GM23338 (cell line): ENCODE measurements around the gene PDE1A. TPM values are rescaled to one million over a fixed set of nuclear protein-coding genes. Genes with fewer than 3 reads are reported as not detected.

ENCODE experiments used
- ATAC-seq: fragments of 200-7000 bp; cut with Tn5 transposase; 3 replicates; pipeline ENCODE4 v1.9.1; 2020
- DNase-seq: peaks from one replicate; pipeline ENCODE4 v3.0.0-alpha.2; 2015; ENCODE audit warnings: low spot score
- H2AFZ ChIP-seq: fragments of 200-600 bp; sonication (generic); 2 replicates; pipeline ENCODE4 v1.8.0; 2016; ENCODE audit warnings: antibody characterized with exemption, mild to moderate bottlenecking, moderate library complexity
- H3F3A ChIP-seq: fragments of 200-600 bp; sonication (generic); replicated peaks from 2 replicates; pipeline ENCODE4 v1.8.0; 2017; ENCODE audit warnings: antibody characterized with exemption, mixed run types, low read depth
- H3K27ac ChIP-seq: fragments of 200-600 bp; sonication (generic); 2 replicates; pipeline ENCODE4 v1.6.1; 2016; ENCODE audit warnings: low read depth
- H3K27me3 ChIP-seq: fragments of 200-600 bp; sonication (generic); 2 replicates; pipeline ENCODE4 v1.8.0; 2016; ENCODE audit warnings: mild to moderate bottlenecking, mixed run types, moderate library complexity; ENCODE audit not compliant: insufficient read depth
- H3K36me3 ChIP-seq: fragments of 200-600 bp; sonication (generic); 2 replicates; pipeline ENCODE4 v1.8.0; 2016; ENCODE audit warnings: mild to moderate bottlenecking; ENCODE audit not compliant: insufficient read depth
- H3K4me1 ChIP-seq: fragments of 200-600 bp; sonication (generic); 2 replicates; pipeline ENCODE4 v1.8.0; 2016; ENCODE audit warnings: mild to moderate bottlenecking, moderate library complexity; ENCODE audit not compliant: insufficient read depth
- H3K4me2 ChIP-seq: fragments of 200-600 bp; sonication (generic); 2 replicates; pipeline ENCODE4 v1.7.1; 2017; ENCODE audit warnings: mixed run types
- H3K4me3 ChIP-seq: fragments of 200-600 bp; sonication (generic); 2 replicates; pipeline ENCODE4 v1.6.1; 2016; ENCODE audit warnings: mixed run types
- H3K79me2 ChIP-seq: fragments of 200-600 bp; sonication (generic); replicated peaks from 2 replicates; pipeline ENCODE4 v1.8.0; 2017; ENCODE audit warnings: mild to moderate bottlenecking; ENCODE audit not compliant: insufficient read depth
- H3K9me2 ChIP-seq: fragments of 200-600 bp; sonication (generic); 2 replicates; pipeline ENCODE4 v1.8.0; 2017; ENCODE audit not compliant: insufficient read depth
- H4K20me1 ChIP-seq: fragments of 200-600 bp; sonication (generic); replicated peaks from 2 replicates; pipeline ENCODE4 v1.8.0; 2017; ENCODE audit warnings: mild to moderate bottlenecking; ENCODE audit not compliant: insufficient read depth
- H3K27ac Mint-ChIP-seq: 2 replicates; pipeline ENCODE4 v1.8.0; 2020; ENCODE audit warnings: inconsistent platforms, mild to moderate bottlenecking, moderate library complexity, mixed read lengths
- H3K27me3 Mint-ChIP-seq: 3 replicates; pipeline ENCODE4 v1.8.0; 2022; ENCODE audit warnings: low read depth, mild to moderate bottlenecking, moderate library complexity, mixed read lengths, inconsistent platforms; ENCODE audit not compliant: insufficient read depth, poor library complexity
- H3K36me3 Mint-ChIP-seq: 3 replicates; pipeline ENCODE4 v1.8.0; 2021; ENCODE audit warnings: low read depth, mild to moderate bottlenecking, inconsistent platforms, moderate library complexity, mixed read lengths
- H3K4me1 Mint-ChIP-seq: 3 replicates; pipeline ENCODE4 v1.8.0; 2020; ENCODE audit warnings: mild to moderate bottlenecking, inconsistent platforms, mixed read lengths
- H3K4me3 Mint-ChIP-seq: 3 replicates; pipeline ENCODE4 v1.8.0; 2021; ENCODE audit warnings: moderate library complexity, mild to moderate bottlenecking, inconsistent platforms, mixed read lengths
- H3K9me3 Mint-ChIP-seq: 3 replicates; pipeline ENCODE4 v1.8.0; 2020; ENCODE audit warnings: moderate library complexity, mild to moderate bottlenecking, inconsistent platforms, mixed read lengths
- CREB1 ChIP-seq: fragments of 250-450 bp; sonication (Bioruptor Pico); IDR thresholded peaks from 2 replicates; pipeline ENCODE4 v1.5.0; 2020; ENCODE audit warnings: low read depth, mild to moderate bottlenecking, moderate library complexity
- CTCF ChIP-seq, 2 experiments: fragments of 200-600 bp in 1 of 2; sonication (generic) in 1 of 2; conservative IDR thresholded peaks; 2 replicates each; pipeline versions ENCODE4 v1.5.1 to v1.6.1; 2016 to 2017; ENCODE audit warnings: antibody characterized with exemption in 2 of 2, low read depth in 2 of 2, mild to moderate bottlenecking in 2 of 2, moderate library complexity in 1 of 2
- EZH2 ChIP-seq: fragments of 200-600 bp; sonication (generic); IDR thresholded peaks from one replicate; pipeline ENCODE4 v1.8.0; 2017; ENCODE audit warnings: antibody characterized with exemption, mild to moderate bottlenecking, low read depth; ENCODE audit not compliant: unreplicated experiment
- EZH2phosphoT487 ChIP-seq: fragments of 200-600 bp; sonication (generic); IDR thresholded peaks from one replicate; pipeline ENCODE4 v1.8.1; 2018; ENCODE audit warnings: antibody characterized with exemption; ENCODE audit not compliant: unreplicated experiment
- NANOG ChIP-seq: IDR thresholded peaks from 2 replicates; pipeline ENCODE4 v1.6.1; 2016; ENCODE audit warnings: antibody characterized with exemption, borderline replicate concordance
- ZNF114 ChIP-seq: fragments of 250-450 bp; sonication (Bioruptor Pico); IDR thresholded peaks from 2 replicates; pipeline ENCODE4 v1.5.0; 2020; ENCODE audit warnings: mild to moderate bottlenecking, moderate library complexity
- ZNF331 ChIP-seq: fragments of 250-450 bp; sonication (Bioruptor Pico); IDR thresholded peaks from 2 replicates; pipeline ENCODE4 v1.5.0; 2020; ENCODE audit warnings: low read depth, mild to moderate bottlenecking, moderate library complexity
- ZNF462 ChIP-seq: fragments of 250-450 bp; sonication (Bioruptor Pico); IDR thresholded peaks from 2 replicates; pipeline ENCODE4 v1.5.0; 2020; ENCODE audit warnings: mild to moderate bottlenecking, moderate library complexity
- polyA plus RNA-seq: library from polyadenylated mRNA; unstranded; fragments of >200 nt; fragmentation: Nextera tagmentation; extraction: Ambion mirVana; gene quantifications from 2 replicates; pipeline ENCODE4 v1.2.1, GENCODE V29; 2016
- total RNA-seq: library from RNA; depleted of rRNA; stranded (reverse); fragments of >200 nt; shearing (Covaris generic); gene quantifications from 2 replicates; pipeline ENCODE4 v1.2.3, GENCODE V29; 2014
- TF ChIP-seq, protein P1 (sequence below): IDR thresholded peaks from one replicate; pipeline ENCODE4 v1.6.1; 2018; ENCODE audit warnings: antibody characterized with exemption; ENCODE audit not compliant: unreplicated experiment

Gene PDE1A
- total and polyA plus RNA-seq, 2 experiments from 2014 or later: 0.28 to 0.31 TPM

GRCh38 chr2:182360663-182361260, 66.1 kb downstream of the PDE1A start:
- H3K27ac ChIP-seq: no peak overlapping the region
- H3K27me3 Mint-ChIP-seq: no peaks in the 10 kb centered on the region
- H3K4me1 ChIP-seq: no peaks in the 10 kb centered on the region
- H3K36me3 ChIP-seq: no peaks in the 10 kb centered on the region
- H3K4me3 Mint-ChIP-seq: no peak overlapping the region
- H4K20me1 ChIP-seq: no peaks in the 10 kb centered on the region
- H2AFZ ChIP-seq: no peak overlapping the region
- no peaks in the 10 kb centered on the region for H3K9me3 Mint-ChIP-seq
- no peaks in the 10 kb centered on the region for H3K9me2 ChIP-seq
- H3F3A ChIP-seq: no peaks in the 10 kb centered on the region
- H3K4me1 Mint-ChIP-seq: no peaks in the 10 kb centered on the region
- H3K27me3 ChIP-seq: no peaks in the 10 kb centered on the region
- ATAC-seq (no peak), DNase-seq (no peak)
- no peak overlapping the region for H3K4me3 ChIP-seq
- H3K27ac Mint-ChIP-seq: no peak overlapping the region
- H3K79me2 ChIP-seq: no peaks in the 10 kb centered on the region
- H3K4me2 ChIP-seq: no peak overlapping the region
- no peak for TF ChIP-seq ZNF114
- H3K36me3 Mint-ChIP-seq: no peaks in the 10 kb centered on the region

GRCh38 chr2:182359990-182360662, 66.7 kb downstream of the PDE1A start:
- H2AFZ ChIP-seq: no peak overlapping the region
- no peaks in the 10 kb centered on the region for H3F3A ChIP-seq
- H3K36me3 ChIP-seq: no peaks in the 10 kb centered on the region
- Mint-ChIP-seq H3K9me3 (no peaks in the 10 kb centered on the region), H3K27me3 (no peaks in the 10 kb centered on the region), H3K4me1 (no peaks in the 10 kb centered on the region), H3K4me3 (no peak overlapping the region), H3K36me3 (no peaks in the 10 kb centered on the region), H3K27ac (no peak overlapping the region)
- DNase-seq (no peak), ATAC-seq (no peak)
- no peaks in the 10 kb centered on the region for H4K20me1 ChIP-seq
- no peak overlapping the region for H3K27ac ChIP-seq
- no peaks in the 10 kb centered on the region for H3K27me3 ChIP-seq
- no peaks in the 10 kb centered on the region for H3K9me2 ChIP-seq
- H3K4me3 ChIP-seq: no peak overlapping the region
- no peaks in the 10 kb centered on the region for H3K4me1 ChIP-seq
- no peak overlapping the region for H3K4me2 ChIP-seq
- H3K79me2 ChIP-seq: no peaks in the 10 kb centered on the region
- TF ChIP-seq CTCF (conservative IDR thresholded peaks at IDR 0.05; ENCODE audit: low read depth in 2 of 2): no peak
- TF ChIP-seq EZH2phosphoT487: no peak
- TF ChIP-seq, protein P1, sequence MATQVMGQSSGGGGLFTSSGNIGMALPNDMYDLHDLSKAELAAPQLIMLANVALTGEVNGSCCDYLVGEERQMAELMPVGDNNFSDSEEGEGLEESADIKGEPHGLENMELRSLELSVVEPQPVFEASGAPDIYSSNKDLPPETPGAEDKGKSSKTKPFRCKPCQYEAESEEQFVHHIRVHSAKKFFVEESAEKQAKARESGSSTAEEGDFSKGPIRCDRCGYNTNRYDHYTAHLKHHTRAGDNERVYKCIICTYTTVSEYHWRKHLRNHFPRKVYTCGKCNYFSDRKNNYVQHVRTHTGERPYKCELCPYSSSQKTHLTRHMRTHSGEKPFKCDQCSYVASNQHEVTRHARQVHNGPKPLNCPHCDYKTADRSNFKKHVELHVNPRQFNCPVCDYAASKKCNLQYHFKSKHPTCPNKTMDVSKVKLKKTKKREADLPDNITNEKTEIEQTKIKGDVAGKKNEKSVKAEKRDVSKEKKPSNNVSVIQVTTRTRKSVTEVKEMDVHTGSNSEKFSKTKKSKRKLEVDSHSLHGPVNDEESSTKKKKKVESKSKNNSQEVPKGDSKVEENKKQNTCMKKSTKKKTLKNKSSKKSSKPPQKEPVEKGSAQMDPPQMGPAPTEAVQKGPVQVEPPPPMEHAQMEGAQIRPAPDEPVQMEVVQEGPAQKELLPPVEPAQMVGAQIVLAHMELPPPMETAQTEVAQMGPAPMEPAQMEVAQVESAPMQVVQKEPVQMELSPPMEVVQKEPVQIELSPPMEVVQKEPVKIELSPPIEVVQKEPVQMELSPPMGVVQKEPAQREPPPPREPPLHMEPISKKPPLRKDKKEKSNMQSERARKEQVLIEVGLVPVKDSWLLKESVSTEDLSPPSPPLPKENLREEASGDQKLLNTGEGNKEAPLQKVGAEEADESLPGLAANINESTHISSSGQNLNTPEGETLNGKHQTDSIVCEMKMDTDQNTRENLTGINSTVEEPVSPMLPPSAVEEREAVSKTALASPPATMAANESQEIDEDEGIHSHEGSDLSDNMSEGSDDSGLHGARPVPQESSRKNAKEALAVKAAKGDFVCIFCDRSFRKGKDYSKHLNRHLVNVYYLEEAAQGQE: no peak
- TF ChIP-seq NANOG: no peak
- no peak for TF ChIP-seq CREB1 (CRISPR knock-in tag)
- TF ChIP-seq EZH2: no peak
- no peak for TF ChIP-seq ZNF331 (CRISPR knock-in tag)
- TF ChIP-seq ZNF114: no peak
- TF ChIP-seq ZNF462: no peak
